Mesothelial cell of epicardium (in vitro differentiated cells): ENCODE data around the gene SYNDIG1. TPM values are rescaled to one million over a fixed set of nuclear protein-coding genes. Genes with fewer than 3 reads are reported as not detected.
A peak's percentile ranks its signal among the peaks of the same experiment; 100 is the strongest.

Source experiments
- DNase-seq, 2 experiments: peaks; one replicate each; pipeline ENCODE4 v3.0.0; 2021; ENCODE audit warnings: low spot score in 2 of 2; ENCODE audit not compliant: unreplicated experiment in 2 of 2
- H3K27ac Mint-ChIP-seq: 2 replicates; pipeline ENCODE4 v1.8.0; 2021; ENCODE audit warnings: mixed read lengths
- H3K27me3 Mint-ChIP-seq: 2 replicates; pipeline ENCODE4 v1.8.0; 2021; ENCODE audit warnings: low read depth, mixed read lengths
- H3K36me3 Mint-ChIP-seq: 2 replicates; pipeline ENCODE4 v1.8.0; 2021; ENCODE audit warnings: mixed read lengths
- H3K4me1 Mint-ChIP-seq: 2 replicates; pipeline ENCODE4 v1.8.0; 2021; ENCODE audit warnings: mixed read lengths
- H3K4me3 Mint-ChIP-seq: 2 replicates; pipeline ENCODE4 v1.8.0; 2021; ENCODE audit warnings: mild to moderate bottlenecking, moderate library complexity, mixed read lengths
- H3K9me3 Mint-ChIP-seq: 2 replicates; pipeline ENCODE4 v1.8.0; 2021; ENCODE audit warnings: mixed read lengths
- total RNA-seq: library from RNA; stranded (reverse); gene quantifications from 3 replicates; pipeline ENCODE4 v1.2.1, GENCODE V29; 2021
- TF ChIP-seq, protein P1 (sequence below): fragments of 200-600 bp; sonication (generic); IDR thresholded peaks from one replicate; pipeline ENCODE4 v1.5.0; 2021; ENCODE audit warnings: antibody characterized with exemption; ENCODE audit not compliant: unreplicated experiment

Gene SYNDIG1
- total RNA-seq, 1 donor from 2014 or later = 0.80 TPM

DNA sequence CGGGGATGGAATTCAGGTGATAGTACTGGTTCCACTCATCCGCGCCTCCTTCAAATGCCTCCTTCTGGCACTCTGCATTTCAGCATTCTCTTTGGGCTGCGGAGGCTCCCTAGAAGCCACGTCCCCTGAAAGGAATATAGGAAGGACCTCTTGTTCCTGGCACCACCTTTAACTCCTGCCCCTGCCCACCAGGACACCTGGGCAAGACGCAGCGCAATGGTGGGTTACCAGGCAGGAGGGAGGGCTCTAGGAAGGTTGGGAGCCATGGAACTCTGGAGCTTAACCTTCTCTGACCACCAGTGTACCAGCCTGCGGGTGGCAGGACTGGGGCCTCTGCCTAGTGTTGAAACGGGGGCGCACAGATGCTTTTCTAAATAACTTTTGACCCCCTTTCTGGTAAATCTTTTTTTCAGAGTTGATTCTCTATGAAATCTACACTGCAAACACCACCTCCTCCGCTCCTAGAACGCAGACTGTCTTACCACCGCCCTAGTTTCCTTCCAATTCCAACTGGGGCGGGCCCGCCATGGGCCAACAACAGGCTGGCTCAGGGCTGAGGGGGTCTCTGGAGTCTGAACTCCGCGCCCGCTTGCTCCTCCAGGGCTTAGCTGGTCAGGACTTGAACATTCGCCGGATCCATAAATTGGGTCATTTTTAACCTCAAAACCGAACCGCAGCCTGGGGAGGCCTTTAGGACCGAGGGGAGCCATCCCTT is 871 bp upstream of the SYNDIG1 start:
- no peak for DNase-seq
- Mint-ChIP-seq H3K9me3 (no peaks in the 10 kb centered on the region), H3K4me1 (peaks cover 12% of the 10 kb centered on the region), H3K27ac (no peak overlapping the region), H3K27me3 (peaks cover 94% of the 10 kb centered on the region), H3K36me3 (no peaks in the 10 kb centered on the region), H3K4me3 (peak overlapping the region; percentile 56)
- TF ChIP-seq, protein P1, sequence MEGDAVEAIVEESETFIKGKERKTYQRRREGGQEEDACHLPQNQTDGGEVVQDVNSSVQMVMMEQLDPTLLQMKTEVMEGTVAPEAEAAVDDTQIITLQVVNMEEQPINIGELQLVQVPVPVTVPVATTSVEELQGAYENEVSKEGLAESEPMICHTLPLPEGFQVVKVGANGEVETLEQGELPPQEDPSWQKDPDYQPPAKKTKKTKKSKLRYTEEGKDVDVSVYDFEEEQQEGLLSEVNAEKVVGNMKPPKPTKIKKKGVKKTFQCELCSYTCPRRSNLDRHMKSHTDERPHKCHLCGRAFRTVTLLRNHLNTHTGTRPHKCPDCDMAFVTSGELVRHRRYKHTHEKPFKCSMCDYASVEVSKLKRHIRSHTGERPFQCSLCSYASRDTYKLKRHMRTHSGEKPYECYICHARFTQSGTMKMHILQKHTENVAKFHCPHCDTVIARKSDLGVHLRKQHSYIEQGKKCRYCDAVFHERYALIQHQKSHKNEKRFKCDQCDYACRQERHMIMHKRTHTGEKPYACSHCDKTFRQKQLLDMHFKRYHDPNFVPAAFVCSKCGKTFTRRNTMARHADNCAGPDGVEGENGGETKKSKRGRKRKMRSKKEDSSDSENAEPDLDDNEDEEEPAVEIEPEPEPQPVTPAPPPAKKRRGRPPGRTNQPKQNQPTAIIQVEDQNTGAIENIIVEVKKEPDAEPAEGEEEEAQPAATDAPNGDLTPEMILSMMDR = no peak

DNA sequence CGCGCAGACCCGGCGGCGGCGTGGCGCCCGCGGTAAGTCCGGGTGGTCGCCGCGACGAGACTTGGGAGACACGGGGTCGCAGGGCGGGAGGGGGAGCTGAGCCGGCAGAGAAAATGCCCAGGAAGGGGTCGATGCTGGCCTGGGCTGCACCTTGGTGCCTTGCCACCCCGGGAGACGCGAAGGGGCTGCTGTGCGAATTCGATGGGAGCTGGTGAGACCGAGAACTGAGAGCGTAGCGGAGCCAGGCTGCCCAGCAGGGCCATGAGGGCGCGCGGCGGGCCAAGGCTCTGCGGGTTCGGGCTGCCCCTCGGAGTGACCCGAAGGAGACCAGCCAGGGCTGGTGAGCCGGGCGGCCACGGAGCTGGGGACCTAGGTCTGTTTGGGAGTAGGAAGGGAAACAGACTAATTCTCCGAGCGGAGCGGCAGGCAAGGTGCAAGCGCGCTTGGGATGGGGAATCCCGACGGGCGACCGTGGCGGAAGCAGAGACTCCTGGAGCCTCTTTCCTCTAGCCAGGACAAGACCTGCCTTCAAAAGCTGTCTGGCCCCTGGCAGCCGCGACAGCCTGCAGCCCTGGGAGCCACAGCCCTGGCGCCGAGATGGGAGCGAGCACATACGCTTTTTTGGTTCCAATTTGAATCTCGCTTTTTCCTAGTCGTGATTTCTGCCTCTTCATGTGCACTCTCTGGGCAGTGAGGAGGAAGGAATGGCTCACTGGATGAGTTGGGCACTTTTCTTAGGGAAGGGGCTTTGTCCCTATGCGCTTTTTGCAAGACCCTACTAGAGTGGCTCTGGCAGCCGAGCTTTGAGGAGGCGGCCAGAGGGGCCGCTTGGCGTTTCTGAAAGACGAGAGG is 691 bp downstream of the SYNDIG1 start:
- peak overlapping the region; percentile 68 for H3K4me3 Mint-ChIP-seq
- DNase-seq = no peak
- H3K36me3 Mint-ChIP-seq = no peaks in the 10 kb centered on the region
- peaks cover 12% of the 10 kb centered on the region for H3K4me1 Mint-ChIP-seq
- no peaks in the 10 kb centered on the region for H3K9me3 Mint-ChIP-seq
- TF ChIP-seq, protein P1 = no peak
- H3K27ac Mint-ChIP-seq = no peak overlapping the region
- H3K27me3 Mint-ChIP-seq = peaks cover 89% of the 10 kb centered on the region

DNA sequence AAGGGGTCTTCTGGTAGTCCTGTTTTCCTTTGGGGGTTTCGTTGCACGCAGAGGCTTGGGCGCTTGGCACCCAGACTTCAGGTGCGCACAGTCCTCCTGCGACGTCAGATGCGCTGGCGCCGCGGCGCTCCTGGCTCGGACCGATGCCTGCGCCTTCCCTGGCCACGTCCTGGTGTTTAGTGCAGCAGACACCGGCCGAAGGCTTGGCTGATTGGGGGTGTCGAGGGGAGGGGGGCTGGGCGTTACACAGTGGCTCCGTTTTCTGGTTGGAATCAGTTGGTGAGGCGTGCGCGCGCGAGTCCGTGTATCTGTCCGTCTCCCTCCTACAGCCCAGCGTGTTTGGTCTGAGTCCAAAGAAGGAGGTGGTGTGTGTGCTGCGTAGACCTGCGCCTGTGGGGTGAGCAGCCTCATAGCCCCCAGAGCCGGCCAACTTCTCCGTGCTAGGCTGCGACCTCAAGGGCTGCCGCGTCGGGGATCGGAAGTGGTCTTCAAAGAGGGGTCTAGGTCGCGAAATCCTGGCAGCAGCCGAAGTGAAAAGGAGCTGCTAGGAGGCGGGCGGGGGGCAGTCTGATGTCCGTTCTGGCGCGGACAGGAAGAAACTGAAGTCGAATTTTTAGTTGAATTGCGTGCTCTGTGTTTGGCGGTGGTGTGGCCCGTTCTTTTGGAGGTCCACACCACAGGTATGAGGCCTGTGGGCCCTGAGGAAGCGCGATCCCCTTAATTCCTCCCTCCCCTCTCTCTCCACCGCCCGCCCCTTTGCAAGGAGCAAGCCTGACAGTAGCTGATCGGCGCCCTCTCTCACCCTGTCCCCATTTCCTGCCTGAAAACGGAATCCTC is 1.5 kb downstream of the SYNDIG1 start:
- TF ChIP-seq, protein P1 = no peak
- H3K27me3 Mint-ChIP-seq = peaks cover 81% of the 10 kb centered on the region
- H3K9me3 Mint-ChIP-seq = no peaks in the 10 kb centered on the region
- no peaks in the 10 kb centered on the region for H3K36me3 Mint-ChIP-seq
- H3K4me1 Mint-ChIP-seq = peaks cover 12% of the 10 kb centered on the region
- no peak for DNase-seq
- H3K27ac Mint-ChIP-seq = no peak overlapping the region
- H3K4me3 Mint-ChIP-seq = peak overlapping the region; percentile 68

DNA sequence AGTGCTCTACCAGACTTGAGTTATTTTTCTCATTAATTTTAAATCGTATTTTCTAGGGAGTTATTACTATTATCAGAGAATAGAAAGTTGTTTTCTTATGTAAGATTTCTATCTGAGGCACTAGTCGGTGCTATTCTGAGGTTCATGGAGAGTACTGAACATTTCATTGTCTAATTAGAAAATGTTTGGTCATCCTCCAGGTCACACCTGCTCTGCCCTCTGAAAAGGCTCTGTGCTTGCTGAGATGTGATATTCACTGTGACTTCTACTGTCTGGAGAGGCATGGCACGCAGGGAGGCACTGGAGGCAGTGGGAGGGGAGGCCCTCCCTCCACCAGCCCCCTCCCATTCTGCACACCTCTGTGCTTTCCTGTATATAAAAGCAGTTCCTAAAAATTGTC is 3.0 kb downstream of the SYNDIG1 start:
- H3K36me3 Mint-ChIP-seq = no peaks in the 10 kb centered on the region
- no peak overlapping the region for H3K4me3 Mint-ChIP-seq
- H3K27ac Mint-ChIP-seq = no peak overlapping the region
- no peak for DNase-seq
- no peaks in the 10 kb centered on the region for H3K9me3 Mint-ChIP-seq
- H3K27me3 Mint-ChIP-seq = peaks cover 69% of the 10 kb centered on the region
- TF ChIP-seq, protein P1 = no peak
- peaks cover 12% of the 10 kb centered on the region for H3K4me1 Mint-ChIP-seq

DNA sequence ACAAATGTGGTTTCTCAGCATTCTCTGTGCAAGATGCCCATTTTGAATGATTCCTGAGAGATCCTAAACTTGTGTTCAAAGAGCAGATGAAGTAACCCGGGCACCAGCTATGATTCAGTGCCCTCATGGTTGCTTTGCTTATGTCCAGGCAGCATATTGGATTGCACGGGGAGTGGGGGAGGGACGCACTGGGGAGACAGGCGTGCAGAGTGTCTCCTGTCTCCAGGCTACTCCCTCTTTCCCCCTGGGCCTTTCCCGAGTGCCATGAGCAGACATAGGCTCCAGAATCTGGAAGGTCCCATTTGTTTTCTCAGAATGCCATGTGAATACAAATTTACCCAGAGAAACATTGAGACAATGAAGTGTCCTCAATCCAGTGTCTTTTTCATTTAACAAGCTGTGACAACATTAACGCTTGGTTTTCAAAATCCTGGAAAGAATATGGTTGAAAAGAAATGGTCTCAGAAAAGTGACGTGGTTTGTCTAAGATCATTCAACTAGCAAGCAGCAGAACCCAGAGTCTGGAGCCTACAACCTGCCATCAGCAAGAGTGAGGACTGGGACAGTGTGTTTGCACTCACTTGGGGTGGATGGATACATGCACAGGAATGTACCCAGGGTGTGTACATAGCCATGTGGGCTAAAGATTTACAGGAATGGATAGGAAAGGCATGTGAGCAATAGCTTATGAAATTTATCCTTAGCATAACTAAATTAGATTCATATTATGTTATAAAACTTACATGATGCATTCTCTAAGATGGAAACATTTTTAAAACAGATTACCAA is 4.2 kb downstream of the SYNDIG1 start:
- H3K4me1 Mint-ChIP-seq = peaks cover 12% of the 10 kb centered on the region
- TF ChIP-seq, protein P1 = no peak
- H3K27me3 Mint-ChIP-seq = peaks cover 59% of the 10 kb centered on the region
- no peak for DNase-seq
- H3K27ac Mint-ChIP-seq = no peak overlapping the region
- H3K4me3 Mint-ChIP-seq = no peak overlapping the region
- no peaks in the 10 kb centered on the region for H3K36me3 Mint-ChIP-seq
- H3K9me3 Mint-ChIP-seq = no peaks in the 10 kb centered on the region
